ENCODE results near the gene PYGB. TPM values are rescaled to one million over a fixed set of nuclear protein-coding genes. Genes with fewer than 3 reads are reported as not detected.
"Not testable (repeated sequence)": the region's sequence is repeated elsewhere in the genome, so short reads cannot be mapped to it uniquely, and the experiment has no call there.

PYGB gene
- total RNA-seq, 1 donor from 2014 or later = 61.1 TPM

- H3K27ac ChIP-seq = no peak overlapping the region
- H3K9me3 ChIP-seq = no peaks in the 10 kb centered on the region
- no peaks in the 10 kb centered on the region for H3K36me3 ChIP-seq
- ATAC-seq (peak; percentile 89), DNase-seq (no peak)
- intact Hi-C loops (cut with DNase I) = no loop called here
- TF ChIP-seq CTCF (IDR thresholded peaks at IDR 0.05) = no peak
- H3K4me3 ChIP-seq = no peak overlapping the region
- H3K4me1 ChIP-seq = peaks cover 8% of the 10 kb centered on the region
- no peaks in the 10 kb centered on the region for H3K27me3 ChIP-seq
Observed at GRCh38 chr20:25237610-25238318, 10.1 kb upstream of the PYGB start.

- H3K9me3 ChIP-seq = no peaks in the 10 kb centered on the region
- intact Hi-C loops (cut with DNase I) = no loop called here
- no peak overlapping the region for H3K4me3 ChIP-seq
- no peak overlapping the region for H3K27ac ChIP-seq
- TF ChIP-seq CTCF (IDR thresholded peaks at IDR 0.05) = no peak
- H3K27me3 ChIP-seq = no peaks in the 10 kb centered on the region
- DNase-seq (no peak), ATAC-seq (no peak)
- H3K4me1 ChIP-seq = peaks cover 3% of the 10 kb centered on the region
- no peaks in the 10 kb centered on the region for H3K36me3 ChIP-seq
Observed at GRCh38 chr20:25238319-25239037, 9.4 kb upstream of the PYGB start.

GRCh38 chr20:25239387-25240370 lies 8.2 kb upstream of the PYGB start:
- DNase-seq (no peak), ATAC-seq (no peak)
- H3K9me3 ChIP-seq = no peaks in the 10 kb centered on the region
- intact Hi-C loops (cut with DNase I) = no loop called here
- no peak overlapping the region for H3K27ac ChIP-seq
- TF ChIP-seq CTCF (IDR thresholded peaks at IDR 0.05) = no peak
- no peak overlapping the region for H3K4me3 ChIP-seq
- peaks cover 3% of the 10 kb centered on the region for H3K4me1 ChIP-seq
- no peaks in the 10 kb centered on the region for H3K36me3 ChIP-seq
- H3K27me3 ChIP-seq = no peaks in the 10 kb centered on the region

GRCh38 chr20:25240851-25241658 lies 6.8 kb upstream of the PYGB start:
- ATAC-seq; DNase-seq; H3K27me3 ChIP-seq; intact Hi-C loops (cut with DNase I); H3K4me1 ChIP-seq; H3K27ac ChIP-seq; H3K36me3 ChIP-seq; H3K9me3 ChIP-seq; H3K4me3 ChIP-seq: not testable (repeated sequence)

GRCh38 chr20:25241659-25241955 lies 6.3 kb upstream of the PYGB start:
- intact Hi-C loops (cut with DNase I); DNase-seq; H3K27ac ChIP-seq: not testable (repeated sequence)

GRCh38 chr20:25242231-25242630 lies 5.7 kb upstream of the PYGB start:
- peaks cover 11% of the 10 kb centered on the region for H3K4me1 ChIP-seq
- TF ChIP-seq CTCF (IDR thresholded peaks at IDR 0.05) = no peak
- no peaks in the 10 kb centered on the region for H3K36me3 ChIP-seq
- intact Hi-C loops (cut with DNase I) = no loop called here
- no peak overlapping the region for H3K4me3 ChIP-seq
- H3K9me3 ChIP-seq = no peaks in the 10 kb centered on the region
- DNase-seq = no peak
- H3K27me3 ChIP-seq = no peaks in the 10 kb centered on the region
- no peak overlapping the region for H3K27ac ChIP-seq
- no peak for ATAC-seq

More at GRCh38 chr20:25241659-25241955, 6.3 kb upstream of the PYGB start:
- ATAC-seq, H3K4me3 ChIP-seq, H3K4me1 ChIP-seq, H3K36me3 ChIP-seq, H3K9me3 ChIP-seq, H3K27me3 ChIP-seq: not testable (repeated sequence)
